Parathyroid adenoma (tissue), 2 donors: ENCODE measurements around the gene ASIC4.

ENCODE experiments used
- H2AFZ ChIP-seq: fragments of 300-600 bp; sonication (generic); one replicate; pipeline ENCODE4 v1.7.0; 2017; ENCODE audit warnings: antibody characterized with exemption, mild to moderate bottlenecking
- H3K27ac ChIP-seq: fragments of 300-600 bp; sonication (generic); one replicate; pipeline ENCODE4 v1.7.0; 2017
- H3K27me3 ChIP-seq: fragments of 300-600 bp; sonication (generic); one replicate; pipeline ENCODE4 v1.7.0; 2017; ENCODE audit warnings: low read length; ENCODE audit not compliant: control insufficient read depth, insufficient read depth
- H3K36me3 ChIP-seq: fragments of 300-600 bp; sonication (generic); one replicate; pipeline ENCODE4 v1.7.0; 2017; ENCODE audit warnings: low read length; ENCODE audit not compliant: control insufficient read depth, insufficient read depth
- H3K4me1 ChIP-seq: fragments of 300-600 bp; sonication (generic); one replicate; pipeline ENCODE4 v1.7.0; 2017; ENCODE audit warnings: control low read depth
- H3K4me2 ChIP-seq: fragments of 300-600 bp; sonication (generic); one replicate; pipeline ENCODE4 v1.7.0; 2017; ENCODE audit warnings: low read length
- H3K4me3 ChIP-seq: fragments of 300-600 bp; sonication (generic); one replicate; pipeline ENCODE4 v1.7.0; 2017; ENCODE audit warnings: low read depth, low read length
- H3K79me2 ChIP-seq: fragments of 300-600 bp; sonication (generic); one replicate; pipeline ENCODE4 v1.7.0; 2017; ENCODE audit warnings: control low read depth
- H3K9ac ChIP-seq: fragments of 300-600 bp; sonication (generic); one replicate; pipeline ENCODE4 v1.7.0; 2017; ENCODE audit warnings: mild to moderate bottlenecking
- H3K9me3 ChIP-seq: fragments of 300-600 bp; sonication (generic); one replicate; pipeline ENCODE4 v1.7.0; 2017; ENCODE audit warnings: low read length; ENCODE audit not compliant: control insufficient read depth
- CTCF ChIP-seq: fragments of 300-600 bp; sonication (generic); IDR thresholded peaks from one replicate; pipeline ENCODE4 v1.7.0; 2017; ENCODE audit warnings: antibody characterized with exemption, mild to moderate bottlenecking
- donor health status: primary hyperparathyroidism.

Gene ASIC4

GRCh38 chr2:219488844-219489194, 25.5 kb upstream of the ASIC4 start:
- no peak overlapping the region for H3K4me3 ChIP-seq
- peaks cover 7% of the 10 kb centered on the region for H3K4me1 ChIP-seq
- H3K27ac ChIP-seq, result no peak overlapping the region
- H3K4me2 ChIP-seq, result no peak overlapping the region
- H3K36me3 ChIP-seq, result no peaks in the 10 kb centered on the region
- no peak overlapping the region for H2AFZ ChIP-seq
- H3K27me3 ChIP-seq, result no peaks in the 10 kb centered on the region
- H3K9me3 ChIP-seq, result no peaks in the 10 kb centered on the region
- no peak for TF ChIP-seq CTCF
- no peak overlapping the region for H3K9ac ChIP-seq
- H3K79me2 ChIP-seq, result no peaks in the 10 kb centered on the region

- Histone ChIP-seq H3K27ac (no peak overlapping the region), H3K79me2 (no peaks in the 10 kb centered on the region), H2AFZ (no peak overlapping the region), H3K4me3 (no peak overlapping the region), H3K4me2 (no peak overlapping the region), H3K9ac (no peak overlapping the region), H3K36me3 (no peaks in the 10 kb centered on the region), H3K27me3 (no peaks in the 10 kb centered on the region), H3K4me1 (peaks cover 7% of the 10 kb centered on the region), H3K9me3 (no peaks in the 10 kb centered on the region)
- TF ChIP-seq CTCF, result no peak
Observed at GRCh38 chr2:219489315-219489714, 25.0 kb upstream of the ASIC4 start.

DNA sequence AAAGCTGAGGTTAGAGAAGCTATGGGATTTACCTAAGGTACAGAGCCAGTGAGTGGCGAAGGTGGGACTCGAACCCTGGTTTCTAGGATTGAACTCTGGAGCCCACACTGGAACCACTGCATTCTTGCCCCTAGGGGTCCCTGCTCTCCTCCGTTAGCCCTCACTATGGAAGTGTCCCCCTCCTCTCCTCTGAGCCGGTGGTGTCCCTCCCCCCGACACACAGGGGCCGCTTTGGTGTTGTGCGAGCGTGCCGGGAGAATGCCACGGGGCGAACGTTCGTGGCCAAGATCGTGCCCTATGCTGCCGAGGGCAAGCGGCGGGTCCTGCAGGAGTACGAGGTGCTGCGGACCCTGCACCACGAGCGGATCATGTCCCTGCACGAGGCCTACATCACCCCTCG, 24.1 kb upstream of the ASIC4 start:
- TF ChIP-seq CTCF, result no peak
- Histone ChIP-seq H3K36me3 (no peaks in the 10 kb centered on the region), H3K9me3 (no peaks in the 10 kb centered on the region), H3K4me2 (no peak overlapping the region), H3K79me2 (no peaks in the 10 kb centered on the region), H3K9ac (no peak overlapping the region), H3K4me3 (no peak overlapping the region), H3K4me1 (peaks cover 7% of the 10 kb centered on the region), H3K27ac (no peak overlapping the region), H2AFZ (no peak overlapping the region), H3K27me3 (no peaks in the 10 kb centered on the region)

DNA sequence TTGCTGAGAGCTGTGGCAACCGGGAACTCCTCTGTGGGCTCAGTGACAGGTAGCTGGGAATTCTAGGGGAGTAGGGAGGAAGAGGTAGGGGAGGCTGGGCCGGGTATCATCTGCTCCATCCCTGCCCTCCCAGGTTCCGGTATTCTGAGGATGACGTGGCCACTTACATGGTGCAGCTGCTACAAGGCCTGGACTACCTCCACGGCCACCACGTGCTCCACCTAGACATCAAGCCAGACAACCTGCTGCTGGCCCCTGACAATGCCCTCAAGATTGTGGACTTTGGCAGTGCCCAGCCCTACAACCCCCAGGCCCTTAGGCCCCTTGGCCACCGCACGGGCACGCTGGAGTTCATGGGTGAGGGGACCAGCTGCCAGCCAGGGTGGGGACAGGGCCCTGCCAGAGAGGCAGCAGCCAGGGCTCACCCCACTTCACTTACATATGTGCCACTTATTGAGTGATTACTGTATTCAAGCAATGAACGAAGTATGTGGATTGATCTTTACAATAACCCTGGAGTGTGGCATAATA, 23.6 kb upstream of the ASIC4 start:
- no peak overlapping the region for H3K4me2 ChIP-seq
- H3K9me3 ChIP-seq, result no peaks in the 10 kb centered on the region
- no peak overlapping the region for H3K27ac ChIP-seq
- H3K36me3 ChIP-seq, result no peaks in the 10 kb centered on the region
- no peak overlapping the region for H2AFZ ChIP-seq
- no peaks in the 10 kb centered on the region for H3K79me2 ChIP-seq
- H3K27me3 ChIP-seq, result no peaks in the 10 kb centered on the region
- no peak overlapping the region for H3K4me3 ChIP-seq
- no peak overlapping the region for H3K9ac ChIP-seq
- peaks cover 7% of the 10 kb centered on the region for H3K4me1 ChIP-seq
- TF ChIP-seq CTCF, result no peak

GRCh38 chr2:219491278-219491963, 22.9 kb upstream of the ASIC4 start:
- no peaks in the 10 kb centered on the region for H3K36me3 ChIP-seq

More at GRCh38 chr2:219491278-219491963, 22.9 kb upstream of the ASIC4 start:
- no peaks in the 10 kb centered on the region for H3K27me3 ChIP-seq
- H3K27ac ChIP-seq, result no peak overlapping the region
- no peak overlapping the region for H3K4me2 ChIP-seq
- H3K9ac ChIP-seq, result no peak overlapping the region
- H3K4me3 ChIP-seq, result no peak overlapping the region
- no peaks in the 10 kb centered on the region for H3K9me3 ChIP-seq
- no peaks in the 10 kb centered on the region for H3K79me2 ChIP-seq
- TF ChIP-seq CTCF, result no peak
- peaks cover 4% of the 10 kb centered on the region for H3K4me1 ChIP-seq
- no peak overlapping the region for H2AFZ ChIP-seq
